GM18870 (cell line): ENCODE results near the gene UNC13B.

ENCODE experiments used
- ATAC-seq: cut with Tn5 transposase; IDR thresholded peaks from one replicate; pipeline ENCODE4 v1.9.1; 2021; ENCODE audit warnings: moderate library complexity; ENCODE audit not compliant: unreplicated experiment

Gene UNC13B

GRCh38 chr9:35318741-35319140, 156.9 kb downstream of the UNC13B start:
- no peak for ATAC-seq

- no peak for ATAC-seq
Measured at GRCh38 chr9:35322075-35322885, 160.5 kb downstream of the UNC13B start.

- no peak for ATAC-seq
Measured at GRCh38 chr9:35324966-35325365, 163.2 kb downstream of the UNC13B start.

- ATAC-seq: no peak
Measured at GRCh38 chr9:35333551-35333950, 171.7 kb downstream of the UNC13B start.

GRCh38 chr9:35335164-35335563, 173.4 kb downstream of the UNC13B start:
- no peak for ATAC-seq

- no peak for ATAC-seq
Measured at GRCh38 chr9:35338086-35338485, 176.3 kb downstream of the UNC13B start.

- ATAC-seq: no peak
Measured at GRCh38 chr9:35338561-35339274, 176.9 kb downstream of the UNC13B start.

- no peak for ATAC-seq
Measured at GRCh38 chr9:35340046-35340445, 178.2 kb downstream of the UNC13B start.

GRCh38 chr9:35341021-35341420, 179.2 kb downstream of the UNC13B start:
- no peak for ATAC-seq

GRCh38 chr9:35341585-35341984, 179.8 kb downstream of the UNC13B start:
- no peak for ATAC-seq

GRCh38 chr9:35342221-35342958, 180.6 kb downstream of the UNC13B start:
- no peak for ATAC-seq

GRCh38 chr9:35348109-35348508, 186.3 kb downstream of the UNC13B start:
- no peak for ATAC-seq

- ATAC-seq: no peak
Measured at GRCh38 chr9:35349287-35349990, 187.6 kb downstream of the UNC13B start.

- ATAC-seq: no peak
Measured at GRCh38 chr9:35350212-35350611, 188.4 kb downstream of the UNC13B start.

- ATAC-seq: no peak
Measured at GRCh38 chr9:35350827-35351549, 189.2 kb downstream of the UNC13B start.

GRCh38 chr9:35353731-35354365, 192.0 kb downstream of the UNC13B start:
- ATAC-seq: no peak

- ATAC-seq: no peak
Measured at GRCh38 chr9:35355939-35356338, 194.1 kb downstream of the UNC13B start.

GRCh38 chr9:35357116-35357515, 195.3 kb downstream of the UNC13B start:
- ATAC-seq: no peak

GRCh38 chr9:35357826-35358225, 196.0 kb downstream of the UNC13B start:
- no peak for ATAC-seq
